ENCODE data around the gene JAKMIP2.

The JAKMIP2 gene

GRCh38 chr5:147788023-147788422 is 5.5 kb upstream of the JAKMIP2 start:
- H3K4me1 ChIP-seq (ENCODE audit: control insufficient read depth, insufficient read depth, low read length): peaks cover 2% of the 10 kb centered on the region
- H3K9me3 ChIP-seq (ENCODE audit: control insufficient read depth, insufficient read depth, low read depth, low read length): no peaks in the 10 kb centered on the region
- no peak for TF ChIP-seq ZNF155 (tag by site-specific recombination; IDR thresholded peaks at IDR 0.05)
- TF ChIP-seq TCF7L2 (IDR thresholded peaks at IDR 0.05; ENCODE audit: borderline replicate concordance, low read depth, low read length): no peak
- TF ChIP-seq ZNF48 (tag by site-specific recombination; IDR thresholded peaks at IDR 0.05): no peak
- TF ChIP-seq ZNF830 (tag by site-specific recombination; IDR thresholded peaks at IDR 0.05; ENCODE audit: low read depth): no peak
- TF ChIP-seq ZNF776 (tag by site-specific recombination; IDR thresholded peaks at IDR 0.05; ENCODE audit: borderline replicate concordance): no peak
- no peak for TF ChIP-seq ZNF600 (tag by site-specific recombination; IDR thresholded peaks at IDR 0.05)
- no peak for TF ChIP-seq ZNF416 (tag by site-specific recombination; IDR thresholded peaks at IDR 0.05)
- TF ChIP-seq ZSCAN30 (tag by site-specific recombination; IDR thresholded peaks at IDR 0.05): no peak
- no peak for TF ChIP-seq ZNF211 (tag by site-specific recombination; IDR thresholded peaks at IDR 0.05; ENCODE audit: low read depth)
- TF ChIP-seq ZBTB48 (tag by site-specific recombination; IDR thresholded peaks at IDR 0.05): no peak
- H3K27ac ChIP-seq (ENCODE audit: extremely low read depth, low read depth, low read length): no peak overlapping the region
- ChIA-PET CTCF (interaction anchor here (0.6 kb wide), 1 partner anchor 157 kb away, joined by 3 read pairs; no protein-coding TSS in a partner anchor), POLR2A (interaction anchor here (0.7 kb wide), 1 partner anchor 151 kb away, joined by 3 read pairs; no protein-coding TSS in a partner anchor)
- H3K36me3 ChIP-seq (ENCODE audit: control insufficient read depth in 2 of 2, insufficient read depth in 1 of 2, low read length in 2 of 2): no peaks in the 10 kb centered on the region
- no peak overlapping the region for H3K4me3 ChIP-seq (ENCODE audit: low read depth, low read length)

GRCh38 chr5:147786142-147786541 is 3.6 kb upstream of the JAKMIP2 start:
- H3K4me1 ChIP-seq (ENCODE audit: control insufficient read depth, insufficient read depth, low read length): peaks cover 10% of the 10 kb centered on the region
- no peaks in the 10 kb centered on the region for H3K36me3 ChIP-seq (ENCODE audit: control insufficient read depth in 2 of 2, insufficient read depth in 1 of 2, low read length in 2 of 2)
- CTCF ChIA-PET: no interaction called here
- no peak overlapping the region for H3K27ac ChIP-seq (ENCODE audit: extremely low read depth, low read depth, low read length)
- no peak overlapping the region for H3K4me3 ChIP-seq (ENCODE audit: low read depth, low read length)
- no peaks in the 10 kb centered on the region for H3K9me3 ChIP-seq (ENCODE audit: control insufficient read depth, insufficient read depth, low read depth, low read length)
- POLR2A ChIA-PET: no interaction called here
- TF ChIP-seq ZNF621 (tag by site-specific recombination; IDR thresholded peaks at IDR 0.05) (no peak), RBAK (tag by site-specific recombination; IDR thresholded peaks at IDR 0.05) (no peak), ZNF513 (tag by site-specific recombination; IDR thresholded peaks at IDR 0.05) (no peak), IKZF3 (tag by site-specific recombination; IDR thresholded peaks at IDR 0.05) (no peak), ZNF518A (tag by site-specific recombination; conservative IDR thresholded peaks at IDR 0.05; ENCODE audit: low read depth) (no peak), ZNF501 (tag by site-specific recombination; IDR thresholded peaks at IDR 0.05) (no peak), AEBP2 (tag by site-specific recombination; IDR thresholded peaks at IDR 0.05; ENCODE audit: borderline replicate concordance) (no peak), ZNF549 (tag by site-specific recombination; IDR thresholded peaks at IDR 0.05) (no peak), ZNF350 (tag by site-specific recombination; IDR thresholded peaks at IDR 0.05) (no peak), ZNF544 (tag by site-specific recombination; IDR thresholded peaks at IDR 0.05) (no peak), ZNF18 (tag by site-specific recombination; IDR thresholded peaks at IDR 0.05) (no peak), SP3 (tag by site-specific recombination; IDR thresholded peaks at IDR 0.05) (no peak), GLIS2 (tag by site-specific recombination; IDR thresholded peaks at IDR 0.05) (no peak), ZNF362 (tag by site-specific recombination; IDR thresholded peaks at IDR 0.05) (no peak), ZNF629 (tag by site-specific recombination; IDR thresholded peaks at IDR 0.05) (no peak), MZF1 (tag by site-specific recombination; IDR thresholded peaks at IDR 0.05; ENCODE audit: borderline replicate concordance) (no peak)
